Naive thymus-derived CD4-positive, alpha-beta T cell (primary cell): ENCODE results near the gene PTPRJ. TPM values are rescaled to one million over a fixed set of nuclear protein-coding genes. Genes with fewer than 3 reads are reported as not detected.
A peak's percentile ranks its signal among the peaks of the same experiment; 100 is the strongest.

ENCODE experiments used
- ATAC-seq: fragments of 150-1000 bp; cut with Tn5 transposase; 2 replicates; pipeline ENCODE4 v1.10.0; 2021; ENCODE audit warnings: mild to moderate bottlenecking, moderate library complexity
- CTCF ChIA-PET: fragments of 350-600 bp; sonication (Branson Sonifier 250); formaldehyde crosslinking; loops from one replicate; lab custom pipeline; 2021; ENCODE audit warnings: antibody characterized with exemption; lab: Charles Lee
- POLR2A ChIA-PET: fragments of 350-600 bp; sonication (Branson Sonifier 250); formaldehyde crosslinking; loops from one replicate; lab custom pipeline; 2021; ENCODE audit warnings: antibody characterized with exemption, inconsistent platforms; lab: Charles Lee
- DNase-seq, 9 donors: peaks; one replicate each; pipeline versions ENCODE4 v3.0.0 to v3.0.0-alpha.2; 2020 to 2022; ENCODE audit warnings: mixed read lengths in 1 of 9
- H3K27ac ChIP-seq: one replicate; pipeline ENCODE4 v1.7.0; 2013; ENCODE audit warnings: mild to moderate bottlenecking, low read depth, low read length, moderate library complexity
- H3K27me3 ChIP-seq, 2 donors: one replicate each; pipeline ENCODE4 v1.7.0; 2013; ENCODE audit warnings: low read length in 2 of 2, mild to moderate bottlenecking in 2 of 2, moderate library complexity in 2 of 2; ENCODE audit not compliant: control insufficient read depth in 2 of 2, insufficient read depth in 2 of 2
- H3K36me3 ChIP-seq, 3 experiments: 1 replicate in 2 of 3; 2 replicates in 1 of 3; pipeline ENCODE4 v1.7.0; 2013; ENCODE audit warnings: low read length in 3 of 3, mild to moderate bottlenecking in 3 of 3, moderate library complexity in 1 of 3; ENCODE audit not compliant: insufficient read depth in 3 of 3, control insufficient read depth in 2 of 3
- H3K4me1 ChIP-seq, 2 donors: one replicate each; pipeline ENCODE4 v1.7.0; 2013; ENCODE audit warnings: low read length in 2 of 2, mild to moderate bottlenecking in 2 of 2, moderate library complexity in 1 of 2; ENCODE audit not compliant: control insufficient read depth in 2 of 2, insufficient read depth in 2 of 2
- H3K4me3 ChIP-seq: 2 replicates; pipeline ENCODE4 v1.7.0; 2013; ENCODE audit warnings: mild to moderate bottlenecking, low read length
- H3K9me3 ChIP-seq, 3 experiments: 1 replicate in 2 of 3; 2 replicates in 1 of 3; pipeline ENCODE4 v1.7.0; 2013; ENCODE audit warnings: low read length in 3 of 3; ENCODE audit not compliant: control insufficient read depth in 2 of 3
- H3K27ac Mint-ChIP-seq, 9 donors: one replicate each; pipeline ENCODE4 v1.8.0; 2020 to 2022; ENCODE audit warnings: mixed read lengths in 9 of 9, mild to moderate bottlenecking in 8 of 9, moderate library complexity in 5 of 9, inconsistent platforms in 2 of 9
- H3K27me3 Mint-ChIP-seq, 5 donors: one replicate each; pipeline ENCODE4 v1.8.0; 2021 to 2022; ENCODE audit warnings: mixed read lengths in 5 of 5, mild to moderate bottlenecking in 1 of 5
- H3K36me3 Mint-ChIP-seq, 5 donors: one replicate each; pipeline ENCODE4 v1.8.0; 2020 to 2022; ENCODE audit warnings: mixed read lengths in 5 of 5, mild to moderate bottlenecking in 3 of 5, inconsistent platforms in 1 of 5
- H3K4me1 Mint-ChIP-seq, 7 donors: one replicate each; pipeline ENCODE4 v1.8.0; 2020 to 2022; ENCODE audit warnings: mixed read lengths in 7 of 7, mild to moderate bottlenecking in 3 of 7, inconsistent platforms in 1 of 7
- H3K4me3 Mint-ChIP-seq, 10 donors: one replicate each; pipeline ENCODE4 v1.8.0; 2020 to 2022; ENCODE audit warnings: mild to moderate bottlenecking in 10 of 10, mixed read lengths in 10 of 10, moderate library complexity in 6 of 10, inconsistent platforms in 2 of 10
- H3K9me3 Mint-ChIP-seq, 11 donors: one replicate each; pipeline ENCODE4 v1.8.0; 2020 to 2022; ENCODE audit warnings: mixed read lengths in 11 of 11, mild to moderate bottlenecking in 4 of 11, inconsistent platforms in 1 of 11, moderate library complexity in 1 of 11
- intact Hi-C, 2 donors: fragments of 100-400 bp; cut with micrococcal nuclease; formaldehyde crosslinking; loops; one replicate each; pipeline ENCODE4 v1.15.1; 2023
- polyA plus RNA-seq, 2 donors: library from polyadenylated mRNA; unstranded; fragments of 300-500 nt; fragmentation: Illumina TruSeq; gene quantifications; one replicate each; pipeline ENCODE4 v1.2.3, GENCODE V29; 2021
- total RNA-seq, 6 experiments: library from RNA in 5 of 6; stranded (reverse) in 5 of 6; gene quantifications; 1 replicate in 5 of 6; 2 replicates in 1 of 6; pipeline ENCODE4 v1.2.3 and lab custom pipeline; 2021 to 2026

The PTPRJ gene
- total and polyA plus RNA-seq, 7 experiments from 2014 or later = 7.0 to 82.3 (median 46.7) TPM

DNA sequence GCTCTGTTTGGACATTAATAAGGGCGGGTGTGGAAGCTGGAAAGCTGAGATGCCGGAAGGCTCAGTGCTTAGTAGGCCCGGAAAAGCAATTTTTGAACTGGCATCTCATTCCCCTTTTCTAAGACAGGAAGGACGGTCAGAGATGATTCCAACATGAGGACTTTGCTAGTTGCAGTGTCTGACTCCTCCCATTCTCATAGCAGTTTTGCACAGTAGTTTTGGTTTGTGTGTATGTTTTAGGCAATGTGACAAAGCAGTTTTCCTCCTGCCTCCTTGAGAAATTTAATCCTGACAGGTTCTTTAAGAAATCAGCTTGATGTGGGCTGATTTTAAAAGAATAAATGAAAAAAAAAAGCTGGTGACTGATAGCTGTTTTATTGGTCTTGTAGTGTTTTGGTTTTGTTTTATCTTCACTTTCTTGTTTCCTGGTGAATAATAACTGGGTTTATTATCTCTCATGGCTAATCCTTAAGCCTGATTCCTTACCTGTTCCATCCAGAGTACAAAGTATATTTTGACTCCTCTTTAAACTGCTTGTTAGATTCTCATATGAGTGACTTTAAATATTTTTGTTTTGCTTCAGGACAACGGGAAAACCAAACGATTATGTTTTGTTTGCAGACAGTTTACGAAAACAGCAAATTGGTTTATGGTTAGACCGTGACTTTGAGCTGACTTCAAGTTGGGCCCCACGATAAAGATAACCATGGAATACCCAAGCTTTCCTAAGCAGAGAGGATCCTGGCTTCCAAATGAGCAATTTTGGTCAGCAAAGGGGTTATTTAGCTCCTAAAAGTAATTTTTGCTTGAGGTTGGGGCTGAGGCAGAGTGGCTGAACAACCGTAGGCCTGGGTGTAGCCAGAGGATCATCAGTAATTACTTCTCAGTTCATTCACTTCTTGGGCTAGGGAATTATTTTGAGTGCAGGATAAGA lies 3.4 kb downstream of the PTPRJ start:
- Histone ChIP-seq H3K4me3 (peak overlapping the region; percentile 23), H3K9me3 (no peaks in the 10 kb centered on the region), H3K36me3 (no peaks in the 10 kb centered on the region), H3K27ac (no peak overlapping the region), H3K27me3 (no peaks in the 10 kb centered on the region), H3K4me1 (peaks cover 25 to 30% of the 10 kb centered on the region in 2 donors)
- Mint-ChIP-seq H3K9me3 (no peaks in the 10 kb centered on the region), H3K27ac (peak overlapping the region; percentile 35 to 89 (median 79)), H3K27me3 (peaks cover 0 to 10% (median 0%) of the 10 kb centered on the region in 5 donors), H3K36me3 (peaks cover 0 to 38% (median 8%) of the 10 kb centered on the region in 5 donors), H3K4me1 (peaks cover 38 to 65% (median 62%) of the 10 kb centered on the region in 7 donors), H3K4me3 (peak overlapping the region; percentile 58 to 90 (median 77))
- ChIA-PET POLR2A (interaction anchor here (0.6 to 2.9 kb wide), 12 partner anchors 10 to 357 kb away, joined by 3 to 15 read pairs (median 4); no protein-coding TSS in a partner anchor), CTCF (interaction anchor here (0.6 to 1.1 kb wide), 8 partner anchors 14 to 737 kb away, joined by 3 to 5 read pairs (median 3); no protein-coding TSS in a partner anchor)
- intact Hi-C loops = loop anchor here (1.0 to 5.0 kb wide), 4 partner anchors 18 to 131 kb away; no protein-coding TSS in a partner anchor
- DNase-seq (no peak), ATAC-seq (no peak)

DNA sequence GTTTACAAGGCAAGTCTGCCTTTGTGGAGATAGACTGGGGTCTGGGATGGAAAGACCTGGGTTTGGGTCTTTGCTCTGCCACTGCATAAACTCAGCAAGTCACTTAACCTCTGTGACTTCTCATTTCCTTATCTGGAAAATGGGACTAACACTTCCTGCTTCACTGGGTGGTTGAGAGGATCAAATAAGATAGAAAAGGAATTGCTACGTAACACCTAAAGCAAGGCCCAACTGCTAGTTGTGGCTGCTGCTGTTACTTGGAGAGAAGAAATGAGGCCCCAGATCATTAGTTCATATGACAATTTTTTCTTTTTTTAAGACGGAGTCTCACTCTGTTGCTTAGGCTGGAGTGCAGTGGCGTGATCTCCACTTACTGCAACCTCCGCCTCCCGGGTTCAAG lies 5.9 kb downstream of the PTPRJ start:
- Mint-ChIP-seq H3K27me3 (no peaks in the 10 kb centered on the region), H3K4me3 (peak overlapping the region in 6 of 10 donors; percentile 10 to 52 (median 28)), H3K27ac (peak overlapping the region; percentile 17 to 83 (median 60)), H3K9me3 (no peaks in the 10 kb centered on the region), H3K36me3 (peaks cover 0 to 38% (median 8%) of the 10 kb centered on the region in 5 donors), H3K4me1 (peaks cover 30 to 77% (median 68%) of the 10 kb centered on the region in 7 donors)
- Histone ChIP-seq H3K27ac (no peak overlapping the region), H3K27me3 (no peaks in the 10 kb centered on the region), H3K4me1 (peaks cover 30 to 35% of the 10 kb centered on the region in 2 donors), H3K9me3 (no peaks in the 10 kb centered on the region), H3K36me3 (no peaks in the 10 kb centered on the region), H3K4me3 (no peak overlapping the region)
- DNase-seq (no peak), ATAC-seq (no peak)
- CTCF ChIA-PET = no interaction called here
- POLR2A ChIA-PET = no interaction called here
- intact Hi-C loops = no loop called here

DNA sequence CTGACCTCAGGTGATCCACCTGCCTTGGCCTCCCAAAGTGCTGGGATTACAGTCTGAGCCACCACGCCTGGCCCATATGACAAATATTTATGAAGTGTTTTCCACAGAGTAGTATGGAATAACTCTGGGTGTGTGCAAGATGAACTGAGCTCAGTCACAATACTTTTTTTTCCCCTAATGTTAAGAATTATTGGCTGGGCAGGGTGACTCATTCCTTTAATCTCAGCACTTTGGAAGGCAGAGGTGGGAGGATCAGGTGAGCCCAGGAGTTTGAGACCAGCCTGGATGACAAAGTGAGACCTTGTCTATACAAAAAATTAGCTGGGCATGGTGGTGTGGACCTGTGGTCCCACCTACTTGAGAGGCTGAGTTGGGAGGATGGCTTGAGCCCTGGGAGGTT lies 6.4 kb downstream of the PTPRJ start:
- DNase-seq (no peak), ATAC-seq (no peak)
- no peaks in the 10 kb centered on the region for H3K9me3 ChIP-seq
- intact Hi-C loops = no loop called here
- Mint-ChIP-seq H3K4me1 (peaks cover 30 to 79% (median 70%) of the 10 kb centered on the region in 7 donors), H3K9me3 (no peaks in the 10 kb centered on the region), H3K4me3 (peak overlapping the region in 1 of 10 donors; percentile 28), H3K27me3 (no peaks in the 10 kb centered on the region), H3K27ac (peak overlapping the region in 7 of 9 donors; percentile 4 to 83 (median 37)), H3K36me3 (peaks cover 0 to 40% (median 8%) of the 10 kb centered on the region in 5 donors)
- ChIA-PET POLR2A (interaction anchor here (1.2 kb wide), 1 partner anchor 60 kb away, joined by 3 read pairs; no protein-coding TSS in a partner anchor), CTCF (interaction anchor here (0.7 kb wide), 1 partner anchor 24 kb away, joined by 3 read pairs; no protein-coding TSS in a partner anchor)
- no peak overlapping the region for H3K4me3 ChIP-seq
- no peaks in the 10 kb centered on the region for H3K36me3 ChIP-seq
- H3K4me1 ChIP-seq = peaks cover 29 to 37% of the 10 kb centered on the region in 2 donors
- H3K27ac ChIP-seq = no peak overlapping the region
- no peaks in the 10 kb centered on the region for H3K27me3 ChIP-seq

DNA sequence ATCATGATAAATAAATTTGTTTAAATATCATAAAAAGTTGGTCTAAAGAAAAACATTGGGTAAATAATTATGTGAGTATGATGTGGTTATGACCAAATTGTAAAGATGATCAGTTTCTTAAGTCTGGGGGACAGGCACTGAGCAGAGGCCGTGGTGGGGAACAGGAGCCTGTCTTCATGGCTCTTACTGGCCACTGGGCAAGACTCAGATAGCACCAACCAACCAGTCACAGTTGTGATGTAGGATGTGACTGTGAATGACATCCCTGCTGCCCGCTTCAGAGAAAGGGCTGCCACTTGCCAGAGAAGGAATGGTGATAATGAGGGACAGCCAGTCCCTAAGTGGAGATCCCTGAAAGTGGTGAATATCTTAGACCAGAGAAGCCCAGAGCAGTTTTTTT lies 7.0 kb downstream of the PTPRJ start:
- no peaks in the 10 kb centered on the region for H3K9me3 Mint-ChIP-seq
- H3K27ac ChIP-seq = no peak overlapping the region
- ATAC-seq (peak; percentile 26), DNase-seq (no peak)
- peaks cover 26 to 78% (median 66%) of the 10 kb centered on the region in 7 donors for H3K4me1 Mint-ChIP-seq
- peaks cover 23 to 31% of the 10 kb centered on the region in 2 donors for H3K4me1 ChIP-seq
- no peaks in the 10 kb centered on the region for H3K27me3 Mint-ChIP-seq
- no peak overlapping the region for H3K4me3 ChIP-seq
- peaks cover 0 to 38% (median 8%) of the 10 kb centered on the region in 5 donors for H3K36me3 Mint-ChIP-seq
- POLR2A ChIA-PET = interaction anchor here (1.2 kb wide), 1 partner anchor 60 kb away, joined by 3 read pairs; no protein-coding TSS in a partner anchor
- intact Hi-C loops = no loop called here
- CTCF ChIA-PET = no interaction called here
- no peaks in the 10 kb centered on the region for H3K9me3 ChIP-seq
- no peaks in the 10 kb centered on the region for H3K27me3 ChIP-seq
- H3K4me3 Mint-ChIP-seq = peak overlapping the region in 2 of 10 donors; percentile 12 to 31
- peak overlapping the region in 8 of 9 donors; percentile 10 to 74 (median 54) for H3K27ac Mint-ChIP-seq
- H3K36me3 ChIP-seq = no peaks in the 10 kb centered on the region

DNA sequence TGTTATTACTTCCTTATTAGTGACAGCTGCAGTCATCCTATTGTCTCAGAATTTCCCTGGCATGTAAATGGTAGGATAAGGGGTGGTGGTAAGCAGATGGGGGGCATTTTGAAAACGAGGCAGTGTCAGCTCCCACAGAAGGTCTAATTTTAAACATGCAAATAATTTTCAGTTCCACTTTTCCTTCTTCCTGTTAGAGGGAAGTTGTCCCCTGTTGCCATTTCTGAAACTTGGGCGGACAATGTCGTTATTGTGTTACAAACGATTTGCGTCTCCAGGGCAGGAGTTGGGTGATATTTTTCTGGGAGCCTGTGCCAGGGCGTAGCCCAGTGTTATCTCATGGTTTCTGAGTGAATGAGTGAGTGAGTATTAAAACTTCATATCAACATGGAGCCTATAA lies 7.4 kb downstream of the PTPRJ start:
- ATAC-seq = no peak
- no peaks in the 10 kb centered on the region for H3K9me3 ChIP-seq
- Mint-ChIP-seq H3K4me1 (peaks cover 24 to 78% (median 67%) of the 10 kb centered on the region in 7 donors), H3K4me3 (peak overlapping the region in 1 of 10 donors; percentile 31), H3K27ac (peak overlapping the region in 8 of 9 donors; percentile 46 to 78 (median 59)), H3K36me3 (peaks cover 0 to 36% (median 8%) of the 10 kb centered on the region in 5 donors), H3K9me3 (no peaks in the 10 kb centered on the region), H3K27me3 (no peaks in the 10 kb centered on the region)
- no peak overlapping the region for H3K27ac ChIP-seq
- H3K4me1 ChIP-seq = peaks cover 22 to 28% of the 10 kb centered on the region in 2 donors
- intact Hi-C loops = no loop called here
- no peak for DNase-seq
- ChIA-PET CTCF (no interaction called here), POLR2A (interaction anchor here (1.2 kb wide), 1 partner anchor 59 kb away, joined by 3 read pairs; no protein-coding TSS in a partner anchor)
- no peak overlapping the region for H3K4me3 ChIP-seq
- no peaks in the 10 kb centered on the region for H3K27me3 ChIP-seq
- H3K36me3 ChIP-seq = no peaks in the 10 kb centered on the region

DNA sequence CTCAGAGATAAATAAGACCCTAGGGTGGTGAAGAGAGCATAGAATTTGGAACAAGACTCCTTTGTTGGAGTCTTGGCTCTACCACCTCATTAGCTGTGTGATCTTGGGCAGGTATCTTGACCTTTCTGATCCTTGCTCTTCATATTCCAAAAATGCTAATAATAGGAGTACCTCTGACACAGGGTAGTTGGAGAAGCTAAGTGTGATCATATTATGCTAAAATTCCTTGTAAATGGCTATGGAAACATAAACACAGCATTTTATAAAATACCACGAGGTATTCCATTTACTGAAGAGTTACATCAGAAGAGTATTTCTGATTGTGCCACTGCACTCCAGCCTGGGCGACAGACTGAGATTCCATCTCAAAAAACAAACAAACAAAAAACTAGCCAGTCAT lies 9.4 kb downstream of the PTPRJ start:
- Mint-ChIP-seq H3K9me3 (no peaks in the 10 kb centered on the region), H3K27ac (peak overlapping the region in 8 of 9 donors; percentile 15 to 85 (median 30)), H3K4me1 (peaks cover 10 to 70% (median 58%) of the 10 kb centered on the region in 7 donors), H3K4me3 (peak overlapping the region in 5 of 10 donors; percentile 4 to 44 (median 24)), H3K27me3 (no peaks in the 10 kb centered on the region), H3K36me3 (peaks cover 0 to 24% (median 4%) of the 10 kb centered on the region in 5 donors)
- Histone ChIP-seq H3K27ac (no peak overlapping the region), H3K4me3 (no peak overlapping the region), H3K36me3 (no peaks in the 10 kb centered on the region), H3K4me1 (peaks cover 6 to 17% of the 10 kb centered on the region in 2 donors), H3K9me3 (no peaks in the 10 kb centered on the region), H3K27me3 (no peaks in the 10 kb centered on the region)
- DNase-seq (no peak), ATAC-seq (no peak)
- ChIA-PET POLR2A (interaction anchor here (0.7 to 1.8 kb wide), 4 partner anchors 8 to 17 kb away, joined by 3 to 5 read pairs (median 4); no protein-coding TSS in a partner anchor), CTCF (interaction anchor here (0.6 to 1.1 kb wide), 2 partner anchors 159 to 183 kb away, joined by 3 to 4 read pairs; no protein-coding TSS in a partner anchor)
- intact Hi-C loops = no loop called here
